ENCODE results near the gene GAGE12G.
"Not testable (repeated sequence)": the region's sequence is repeated elsewhere in the genome, so short reads cannot be mapped to it uniquely, and the experiment has no call there.

The GAGE12G gene, protein sequence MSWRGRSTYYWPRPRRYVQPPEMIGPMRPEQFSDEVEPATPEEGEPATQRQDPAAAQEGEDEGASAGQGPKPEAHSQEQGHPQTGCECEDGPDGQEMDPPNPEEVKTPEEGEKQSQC

DNA sequence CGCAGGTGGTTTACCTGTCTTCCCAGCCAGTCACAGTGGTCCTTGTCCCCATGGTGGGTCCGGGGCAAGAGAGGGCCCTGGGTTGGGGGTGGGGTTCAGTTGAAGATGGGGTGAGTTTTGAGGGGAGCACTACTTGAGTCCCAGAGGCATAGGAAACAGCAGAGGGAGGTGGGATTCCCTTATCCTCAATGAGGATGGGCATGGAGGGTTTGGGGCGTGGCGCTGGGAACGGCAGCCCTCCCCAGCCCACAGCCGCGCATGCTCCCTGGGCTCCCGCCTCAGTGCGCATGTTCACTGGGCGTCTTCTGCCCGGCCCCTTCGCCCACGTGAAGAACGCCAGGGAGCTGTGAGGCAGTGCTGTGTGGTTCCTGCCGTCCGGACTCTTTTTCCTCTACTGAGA, at the start of gene GAGE12G:
Gene GAGE12G (plus strand): TSS at position 301 of the 400 bp plus-strand sequence. CDS start 1,155 bp downstream, outside the sequence.
- DNase-seq: not testable (repeated sequence)

- not testable (repeated sequence) for DNase-seq
These were observed 38.3 kb upstream of the GAGE12G start, which contains the start of gene GAGE12C for GRCh38 chrX:49531877-49532276. Gene GAGE12C, plus strand, starts transcription at chrX:49532177. Its CDS starts 1,155 bp downstream, at chrX:49533332.

DNA sequence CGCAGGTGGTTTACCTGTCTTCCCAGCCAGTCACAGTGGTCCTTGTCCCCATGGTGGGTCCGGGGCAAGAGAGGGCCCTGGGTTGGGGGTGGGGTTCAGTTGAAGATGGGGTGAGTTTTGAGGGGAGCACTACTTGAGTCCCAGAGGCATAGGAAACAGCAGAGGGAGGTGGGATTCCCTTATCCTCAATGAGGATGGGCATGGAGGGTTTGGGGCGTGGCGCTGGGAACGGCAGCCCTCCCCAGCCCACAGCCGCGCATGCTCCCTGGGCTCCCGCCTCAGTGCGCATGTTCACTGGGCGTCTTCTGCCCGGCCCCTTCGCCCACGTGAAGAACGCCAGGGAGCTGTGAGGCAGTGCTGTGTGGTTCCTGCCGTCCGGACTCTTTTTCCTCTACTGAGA, 28.8 kb upstream of the GAGE12G start, which contains the start of gene GAGE12D:
Gene GAGE12D (plus strand): TSS at position 301 of the 400 bp plus-strand sequence. CDS start 1,155 bp downstream, outside the sequence.
- not testable (repeated sequence) for DNase-seq

- not testable (repeated sequence) for DNase-seq
These were observed 19.2 kb upstream of the GAGE12G start, which contains the start of gene GAGE12E for GRCh38 chrX:49550989-49551388. Gene GAGE12E, plus strand, starts transcription at chrX:49551289. Its CDS starts 1,155 bp downstream, at chrX:49552444.

DNA sequence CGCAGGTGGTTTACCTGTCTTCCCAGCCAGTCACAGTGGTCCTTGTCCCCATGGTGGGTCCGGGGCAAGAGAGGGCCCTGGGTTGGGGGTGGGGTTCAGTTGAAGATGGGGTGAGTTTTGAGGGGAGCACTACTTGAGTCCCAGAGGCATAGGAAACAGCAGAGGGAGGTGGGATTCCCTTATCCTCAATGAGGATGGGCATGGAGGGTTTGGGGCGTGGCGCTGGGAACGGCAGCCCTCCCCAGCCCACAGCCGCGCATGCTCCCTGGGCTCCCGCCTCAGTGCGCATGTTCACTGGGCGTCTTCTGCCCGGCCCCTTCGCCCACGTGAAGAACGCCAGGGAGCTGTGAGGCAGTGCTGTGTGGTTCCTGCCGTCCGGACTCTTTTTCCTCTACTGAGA, 9.7 kb upstream of the GAGE12G start, which contains the start of gene GAGE12F:
Gene GAGE12F (plus strand): TSS at position 301 of the 400 bp plus-strand sequence. CDS start 1,155 bp downstream, outside the sequence.
- DNase-seq: not testable (repeated sequence)

GRCh38 chrX:49568728-49569127, 1.5 kb upstream of the GAGE12G start:
- DNase-seq: not testable (repeated sequence)

- not testable (repeated sequence) for DNase-seq
These were observed 1.0 kb upstream of the GAGE12G start for GRCh38 chrX:49569152-49569551.

GRCh38 chrX:49579649-49580048, 9.4 kb downstream of the GAGE12G start, which contains the start of gene GAGE12H:
Gene GAGE12H, plus strand, starts transcription at chrX:49579949. Its CDS starts 1,155 bp downstream, at chrX:49581104.
- not testable (repeated sequence) for DNase-seq

DNA sequence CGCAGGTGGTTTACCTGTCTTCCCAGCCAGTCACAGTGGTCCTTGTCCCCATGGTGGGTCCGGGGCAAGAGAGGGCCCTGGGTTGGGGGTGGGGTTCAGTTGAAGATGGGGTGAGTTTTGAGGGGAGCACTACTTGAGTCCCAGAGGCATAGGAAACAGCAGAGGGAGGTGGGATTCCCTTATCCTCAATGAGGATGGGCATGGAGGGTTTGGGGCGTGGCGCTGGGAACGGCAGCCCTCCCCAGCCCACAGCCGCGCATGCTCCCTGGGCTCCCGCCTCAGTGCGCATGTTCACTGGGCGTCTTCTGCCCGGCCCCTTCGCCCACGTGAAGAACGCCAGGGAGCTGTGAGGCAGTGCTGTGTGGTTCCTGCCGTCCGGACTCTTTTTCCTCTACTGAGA, 19.0 kb downstream of the GAGE12G start, which contains the start of gene GAGE2A:
Gene GAGE2A (plus strand): TSS at position 301 of the 400 bp plus-strand sequence. CDS start 1,155 bp downstream, outside the sequence.
- DNase-seq: not testable (repeated sequence)

- not testable (repeated sequence) for DNase-seq
These were observed 19.7 kb downstream of the GAGE12G start for GRCh38 chrX:49589769-49590478.

DNA sequence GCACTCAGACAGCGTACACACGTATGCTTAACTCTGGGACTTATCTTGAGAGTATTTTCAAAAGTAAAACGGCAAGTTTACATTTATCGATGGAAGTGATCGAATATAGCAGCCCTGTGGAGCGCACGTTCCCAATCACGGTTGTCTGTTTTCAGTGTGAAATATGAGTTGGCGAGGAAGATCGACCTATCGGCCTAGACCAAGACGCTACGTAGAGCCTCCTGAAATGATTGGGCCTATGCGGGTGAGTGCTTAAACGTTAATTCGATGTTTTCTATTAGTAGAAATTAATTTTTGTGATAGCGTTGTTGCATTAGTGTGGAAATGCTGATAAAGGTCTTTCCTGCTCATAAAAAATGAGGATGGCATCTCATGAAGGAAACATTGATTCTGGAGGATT, 20.3 kb downstream of the GAGE12G start:
- not testable (repeated sequence) for DNase-seq

DNA sequence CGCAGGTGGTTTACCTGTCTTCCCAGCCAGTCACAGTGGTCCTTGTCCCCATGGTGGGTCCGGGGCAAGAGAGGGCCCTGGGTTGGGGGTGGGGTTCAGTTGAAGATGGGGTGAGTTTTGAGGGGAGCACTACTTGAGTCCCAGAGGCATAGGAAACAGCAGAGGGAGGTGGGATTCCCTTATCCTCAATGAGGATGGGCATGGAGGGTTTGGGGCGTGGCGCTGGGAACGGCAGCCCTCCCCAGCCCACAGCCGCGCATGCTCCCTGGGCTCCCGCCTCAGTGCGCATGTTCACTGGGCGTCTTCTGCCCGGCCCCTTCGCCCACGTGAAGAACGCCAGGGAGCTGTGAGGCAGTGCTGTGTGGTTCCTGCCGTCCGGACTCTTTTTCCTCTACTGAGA, 28.5 kb downstream of the GAGE12G start, which contains the start of gene GAGE1:
Gene GAGE1 (plus strand): TSS at position 301 of the 400 bp plus-strand sequence. CDS start 1,155 bp downstream, outside the sequence.
- DNase-seq: not testable (repeated sequence)

- DNase-seq: no peak
These were observed 40.6 kb downstream of the GAGE12G start for GRCh38 chrX:49610718-49611310.

GRCh38 chrX:49618574-49618973, 48.4 kb downstream of the GAGE12G start:
- DNase-seq: no peak
